ENCODE data around the gene TAGAP. TPM values are rescaled to one million over a fixed set of nuclear protein-coding genes. Genes with fewer than 3 reads are reported as not detected.

Gene TAGAP
- total RNA-seq, 1 experiment from 2014 or later, result 0.02 TPM

GRCh38 chr6:159071843-159072769 lies 27.3 kb upstream of the TAGAP start:
- DNase-seq (ENCODE audit: low read depth), result no peak

- DNase-seq (ENCODE audit: low read depth), result no peak
These were observed 24.2 kb upstream of the TAGAP start for GRCh38 chr6:159068904-159069578.

GRCh38 chr6:159067334-159067733 lies 22.5 kb upstream of the TAGAP start:
- DNase-seq (ENCODE audit: low read depth), result peak; percentile 7

- no peak for DNase-seq (ENCODE audit: low read depth)
These were observed 21.7 kb upstream of the TAGAP start for GRCh38 chr6:159066483-159066882.

GRCh38 chr6:159065759-159066329 lies 21.1 kb upstream of the TAGAP start:
- DNase-seq (ENCODE audit: low read depth), result no peak

GRCh38 chr6:159065091-159065490 lies 20.3 kb upstream of the TAGAP start:
- no peak for DNase-seq (ENCODE audit: low read depth)

- no peak for DNase-seq (ENCODE audit: low read depth)
These were observed 19.7 kb upstream of the TAGAP start for GRCh38 chr6:159064477-159064876.

GRCh38 chr6:159063549-159063948 lies 18.8 kb upstream of the TAGAP start:
- no peak for DNase-seq (ENCODE audit: low read depth)

- no peak for DNase-seq (ENCODE audit: low read depth)
These were observed 18.2 kb upstream of the TAGAP start for GRCh38 chr6:159062976-159063375.

GRCh38 chr6:159062564-159062945 lies 17.8 kb upstream of the TAGAP start:
- DNase-seq (ENCODE audit: low read depth), result no peak

GRCh38 chr6:159061805-159062563 lies 17.2 kb upstream of the TAGAP start:
- DNase-seq (ENCODE audit: low read depth), result no peak

GRCh38 chr6:159061146-159061545 lies 16.4 kb upstream of the TAGAP start:
- no peak for DNase-seq (ENCODE audit: low read depth)

GRCh38 chr6:159059885-159060506 lies 15.2 kb upstream of the TAGAP start:
- no peak for DNase-seq (ENCODE audit: low read depth)

- no peak for DNase-seq (ENCODE audit: low read depth)
These were observed 14.3 kb upstream of the TAGAP start for GRCh38 chr6:159059141-159059540.

GRCh38 chr6:159056899-159057298 lies 12.1 kb upstream of the TAGAP start:
- DNase-seq (ENCODE audit: low read depth), result no peak

- no peak for DNase-seq (ENCODE audit: low read depth)
These were observed 11.6 kb upstream of the TAGAP start for GRCh38 chr6:159056432-159056831.

- no peak for DNase-seq (ENCODE audit: low read depth)
These were observed 11.2 kb upstream of the TAGAP start for GRCh38 chr6:159056003-159056402.

GRCh38 chr6:159053781-159054398 lies 9.1 kb upstream of the TAGAP start:
- no peak for DNase-seq (ENCODE audit: low read depth)

- no peak for DNase-seq (ENCODE audit: low read depth)
These were observed 7.9 kb upstream of the TAGAP start for GRCh38 chr6:159052720-159053119.

GRCh38 chr6:159047891-159048685 lies 3.3 kb upstream of the TAGAP start:
- no peak for DNase-seq (ENCODE audit: low read depth)

Data from M059J (cell line).